Ascending aorta (tissue), 2 donors: ENCODE results near the gene KRT82. TPM values are rescaled to one million over a fixed set of nuclear protein-coding genes. Genes with fewer than 3 reads are reported as not detected.

ENCODE experiments used
- DNase-seq, 2 donors: peaks; one replicate each; pipeline ENCODE4 v3.0.0-alpha.2; 2019; ENCODE audit warnings: low spot score in 2 of 2
- H3K27ac ChIP-seq, 2 donors: fragments of 200-600 bp; sonication (generic); one replicate each; pipeline ENCODE4 v1.5.1; 2016 to 2017; ENCODE audit warnings: mild to moderate bottlenecking in 1 of 2
- H3K27me3 ChIP-seq: fragments of 200-600 bp; sonication (generic); one replicate; pipeline ENCODE4 v1.5.1; 2017
- H3K36me3 ChIP-seq, 2 donors: fragments of 200-600 bp; sonication (generic); one replicate each; pipeline ENCODE4 v1.5.1; 2016
- H3K4me1 ChIP-seq, 2 donors: fragments of 200-600 bp; sonication (generic); one replicate each; pipeline ENCODE4 v1.5.1; 2016 to 2017; ENCODE audit warnings: mild to moderate bottlenecking in 1 of 2
- H3K4me3 ChIP-seq, 2 donors: fragments of 200-600 bp; sonication (generic); one replicate each; pipeline ENCODE4 v1.5.1; 2016 to 2017; ENCODE audit warnings: mild to moderate bottlenecking in 1 of 2
- H3K9me3 ChIP-seq, 2 donors: fragments of 200-600 bp; sonication (generic); one replicate each; pipeline ENCODE4 v1.5.1; 2016
- CTCF ChIP-seq, 3 experiments: fragments of 200-600 bp in 2 of 3; fragments of 450-650 bp in 1 of 3; sonication (generic) in 2 of 3; IDR thresholded peaks; one replicate each; pipeline ENCODE4 v1.5.1; 2016 to 2019; ENCODE audit warnings: antibody characterized with exemption in 3 of 3, mild to moderate bottlenecking in 1 of 3, moderate library complexity in 1 of 3
- intact Hi-C: fragments of 100-400 bp; cut with DNase I; formaldehyde crosslinking; loops from one replicate; pipeline ENCODE4 v1.15.1; 2023
- total RNA-seq: library from RNA; depleted of rRNA; stranded (reverse); fragments of >200 nt; gene quantifications from one replicate; pipeline ENCODE4 v1.1.0, GENCODE V29; 2016

KRT82 gene
- total RNA-seq, 1 donor from 2014 or later, result not detected

- Histone ChIP-seq H3K9me3 (no peaks in the 10 kb centered on the region), H3K4me1 (no peaks in the 10 kb centered on the region), H3K36me3 (no peaks in the 10 kb centered on the region), H3K27me3 (no peaks in the 10 kb centered on the region), H3K27ac (no peak overlapping the region), H3K4me3 (no peak overlapping the region)
- DNase-seq, result no peak
- intact Hi-C loops, result no loop called here
- no peak for TF ChIP-seq CTCF (IDR thresholded peaks at IDR 0.05)
Measured at GRCh38 chr12:52437508-52437907, 31.4 kb upstream of the KRT82 start.

GRCh38 chr12:52436828-52437474 lies 30.8 kb upstream of the KRT82 start:
- no peak for DNase-seq
- Histone ChIP-seq H3K9me3 (no peaks in the 10 kb centered on the region), H3K27me3 (no peaks in the 10 kb centered on the region), H3K4me3 (no peak overlapping the region), H3K4me1 (no peaks in the 10 kb centered on the region), H3K27ac (no peak overlapping the region), H3K36me3 (no peaks in the 10 kb centered on the region)
- intact Hi-C loops, result no loop called here
- TF ChIP-seq CTCF (IDR thresholded peaks at IDR 0.05), result no peak

GRCh38 chr12:52436000-52436827 lies 30.1 kb upstream of the KRT82 start:
- intact Hi-C loops, result no loop called here
- Histone ChIP-seq H3K4me1 (no peaks in the 10 kb centered on the region), H3K9me3 (no peaks in the 10 kb centered on the region), H3K27me3 (no peaks in the 10 kb centered on the region), H3K4me3 (no peak overlapping the region), H3K36me3 (no peaks in the 10 kb centered on the region), H3K27ac (no peak overlapping the region)
- no peak for TF ChIP-seq CTCF (IDR thresholded peaks at IDR 0.05)
- no peak for DNase-seq

GRCh38 chr12:52435659-52435999 lies 29.5 kb upstream of the KRT82 start:
- Histone ChIP-seq H3K36me3 (no peaks in the 10 kb centered on the region), H3K4me1 (no peaks in the 10 kb centered on the region), H3K27me3 (no peaks in the 10 kb centered on the region), H3K27ac (no peak overlapping the region), H3K9me3 (no peaks in the 10 kb centered on the region), H3K4me3 (no peak overlapping the region)
- no peak for TF ChIP-seq CTCF (IDR thresholded peaks at IDR 0.05)
- intact Hi-C loops, result no loop called here
- no peak for DNase-seq

GRCh38 chr12:52434760-52435530 lies 28.8 kb upstream of the KRT82 start:
- Histone ChIP-seq H3K9me3 (no peaks in the 10 kb centered on the region), H3K36me3 (no peaks in the 10 kb centered on the region), H3K4me1 (no peaks in the 10 kb centered on the region), H3K27ac (no peak overlapping the region), H3K4me3 (no peak overlapping the region), H3K27me3 (no peaks in the 10 kb centered on the region)
- TF ChIP-seq CTCF (IDR thresholded peaks at IDR 0.05), result no peak
- no peak for DNase-seq
- intact Hi-C loops, result no loop called here
